Common myeloid progenitor, CD34-positive (primary cell): ENCODE results near the gene ISOC2.

ENCODE experiments used
- CTCF ChIA-PET: fragments of 350-600 bp; sonication (Branson Sonifier 250); formaldehyde crosslinking; loops from one replicate; lab custom pipeline; 2021; ENCODE audit warnings: antibody characterized with exemption; lab: Charles Lee
- POLR2A ChIA-PET: fragments of 350-600 bp; sonication (Branson Sonifier 250); formaldehyde crosslinking; loops from one replicate; lab custom pipeline; 2021; ENCODE audit warnings: antibody characterized with exemption; lab: Charles Lee
- DNase-seq, 3 donors: peaks; one replicate each; pipeline versions ENCODE4 v3.0.0 to v3.0.0-alpha.2; 2013
- H3K27ac ChIP-seq, 2 experiments: 1 replicate in 1 of 2; 2 replicates in 1 of 2; pipeline ENCODE4 v1.7.0; 2013; ENCODE audit warnings: inconsistent platforms in 2 of 2, low read length in 2 of 2, mild to moderate bottlenecking in 2 of 2, low read depth in 1 of 2, moderate library complexity in 1 of 2; ENCODE audit not compliant: severe bottlenecking in 2 of 2, insufficient read depth in 1 of 2, poor library complexity in 1 of 2
- H3K27me3 ChIP-seq, 5 experiments: replicated peaks in 2 of 5; 1 replicate in 3 of 5; 2 replicates in 2 of 5; pipeline versions ENCODE4 v1.6.1 to v1.7.0; 2013; ENCODE audit warnings: low read length in 4 of 5, mild to moderate bottlenecking in 2 of 5, moderate library complexity in 2 of 5, inconsistent platforms in 1 of 5; ENCODE audit not compliant: insufficient read depth in 5 of 5, control insufficient read depth in 4 of 5
- H3K36me3 ChIP-seq, 4 experiments: 1 replicate in 2 of 4; 2 replicates in 2 of 4; pipeline versions ENCODE4 v1.6.1 to v1.7.0; 2013; ENCODE audit warnings: low read length in 3 of 4, control low read depth in 1 of 4, mild to moderate bottlenecking in 1 of 4; ENCODE audit not compliant: control insufficient read depth in 4 of 4, insufficient read depth in 4 of 4
- H3K4me1 ChIP-seq, 4 experiments: 1 replicate in 3 of 4; 2 replicates in 1 of 4; pipeline versions ENCODE4 v1.6.1 to v1.7.1; 2013; ENCODE audit warnings: low read length in 3 of 4, mild to moderate bottlenecking in 3 of 4, control low read depth in 1 of 4, inconsistent platforms in 1 of 4, moderate library complexity in 1 of 4; ENCODE audit not compliant: control insufficient read depth in 4 of 4, insufficient read depth in 4 of 4; ENCODE audit errors: control extremely low read depth in 1 of 4
- H3K4me3 ChIP-seq, 7 experiments: 1 replicate in 4 of 7; 2 replicates in 3 of 7; pipeline versions ENCODE4 v1.5.1 to v1.7.0; 2013; ENCODE audit warnings: mild to moderate bottlenecking in 7 of 7, low read length in 6 of 7, moderate library complexity in 6 of 7, inconsistent platforms in 2 of 7, low read depth in 2 of 7, control low read depth in 1 of 7; ENCODE audit not compliant: insufficient read depth in 4 of 7, control insufficient read depth in 1 of 7; ENCODE audit errors: extremely low read depth in 1 of 7
- H3K9me3 ChIP-seq, 5 experiments: 1 replicate in 4 of 5; 2 replicates in 1 of 5; pipeline versions ENCODE4 v1.6.1 to v1.7.1; 2013; ENCODE audit warnings: low read length in 4 of 5, mild to moderate bottlenecking in 2 of 5, inconsistent platforms in 1 of 5, low read depth in 1 of 5, moderate library complexity in 1 of 5; ENCODE audit not compliant: control insufficient read depth in 4 of 5, insufficient read depth in 2 of 5; ENCODE audit errors: control extremely low read depth in 1 of 5
- WGBS: methylation state at CpG from one replicate; pipeline ENCODE4 v1.1.5; 2013; ENCODE audit not compliant: insufficient coverage; 5-methylcytosine and 5-hydroxymethylcytosine counted together

Gene ISOC2

DNA sequence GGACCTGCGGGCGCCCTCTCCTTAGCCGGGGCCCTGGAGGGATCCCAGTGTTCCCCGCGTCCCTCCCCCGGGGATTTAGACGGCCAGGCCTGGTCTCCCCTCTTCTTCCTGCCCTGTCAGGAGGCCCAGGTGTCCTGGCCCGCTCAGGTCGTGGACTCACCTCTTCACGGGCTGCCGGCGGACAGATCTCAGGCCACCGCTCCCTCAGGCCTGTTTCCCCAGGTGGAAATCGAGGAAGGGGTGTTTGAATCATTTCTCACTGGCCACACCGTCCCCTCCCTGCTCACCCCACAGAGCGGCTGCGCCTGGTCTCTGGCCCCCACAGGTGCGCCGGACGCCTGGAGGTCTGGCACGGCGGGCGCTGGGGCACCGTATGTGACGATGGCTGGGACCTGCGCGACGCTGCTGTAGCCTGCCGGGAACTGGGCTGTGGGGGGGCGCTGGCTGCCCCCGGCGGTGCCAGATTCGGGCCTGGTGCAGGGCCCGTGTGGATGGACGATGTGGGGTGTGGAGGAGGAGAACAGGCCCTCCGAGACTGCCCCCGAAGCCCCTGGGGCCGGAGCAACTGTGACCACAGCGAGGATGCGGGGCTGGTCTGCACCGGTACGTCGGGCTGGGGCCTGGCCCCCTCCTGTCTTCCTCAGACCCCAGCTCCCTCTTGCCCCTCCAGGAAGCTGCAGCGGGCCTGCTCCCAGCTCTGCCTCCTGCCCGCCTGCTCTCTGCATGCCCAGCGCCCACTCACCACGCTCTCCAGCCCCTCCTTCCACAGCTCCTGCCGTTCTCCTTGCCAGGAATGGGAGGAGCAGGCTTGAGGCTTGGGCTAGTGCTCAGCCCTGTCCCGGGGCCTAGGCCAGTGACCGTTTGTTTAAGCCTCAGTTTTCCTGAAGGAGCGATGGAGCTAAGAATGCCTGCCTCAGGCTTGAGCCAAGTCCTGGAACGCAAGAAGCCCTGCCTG, 29.3 kb upstream of the ISOC2 start:
- ChIA-PET POLR2A (interaction anchor here (1.2 kb wide), 1 partner anchor 14 kb away, joined by 6 read pairs; no protein-coding TSS in a partner anchor), CTCF (interaction anchor here (1.1 to 2.7 kb wide), 2 partner anchors 13 to 23 kb away, joined by 5 to 12 read pairs; no protein-coding TSS in a partner anchor)
- no peaks in the 10 kb centered on the region for H3K36me3 ChIP-seq
- H3K4me3 ChIP-seq = no peak overlapping the region
- H3K27ac ChIP-seq = no peak overlapping the region
- H3K4me1 ChIP-seq = peaks cover 0 to 27% (median 21%) of the 10 kb centered on the region in 4 experiments
- WGBS = 87% methylated on average over 39 of the region's 52 CpGs
- no peaks in the 10 kb centered on the region for H3K9me3 ChIP-seq
- no peak for DNase-seq
- H3K27me3 ChIP-seq = peaks cover 0 to 28% (median 2%) of the 10 kb centered on the region in 5 experiments

DNA sequence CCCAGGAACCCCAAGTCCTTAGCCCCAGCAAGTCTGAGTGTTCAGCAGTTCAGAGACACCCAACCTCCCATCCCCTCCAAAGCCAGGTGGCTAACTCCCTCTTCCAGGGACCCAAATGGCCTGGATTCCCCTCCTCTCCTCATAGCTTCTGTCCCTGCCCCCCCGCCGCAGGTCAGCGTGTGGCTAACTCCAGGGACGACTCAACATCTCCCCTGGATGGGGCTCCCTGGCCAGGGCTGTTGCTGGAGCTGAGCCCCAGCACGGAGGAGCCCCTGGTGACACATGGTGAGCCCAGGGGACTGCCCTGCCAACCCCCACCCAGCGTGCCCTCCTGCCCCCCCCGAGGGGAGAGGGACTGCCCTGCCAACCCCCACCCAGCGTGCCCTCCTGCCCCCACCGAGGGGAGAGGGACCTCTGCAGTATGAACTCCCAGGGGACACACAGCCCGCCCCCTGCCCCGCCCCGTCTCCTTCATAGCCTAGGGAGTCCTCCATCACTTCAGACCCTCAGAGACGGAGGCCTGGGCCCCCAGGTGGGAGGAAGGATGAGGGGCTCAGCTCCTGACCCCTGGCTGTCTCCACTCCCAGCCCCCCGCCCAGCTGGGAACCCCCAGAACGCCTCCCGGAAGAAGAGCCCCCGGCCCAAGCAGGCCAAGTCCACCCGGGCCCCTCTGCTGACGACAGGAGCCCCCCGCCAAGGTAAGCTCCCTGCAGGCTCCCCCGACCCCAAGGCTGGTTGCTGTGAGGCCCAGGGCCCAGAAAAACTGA, 28.5 kb upstream of the ISOC2 start:
- H3K9me3 ChIP-seq = no peaks in the 10 kb centered on the region
- WGBS = 62% methylated on average over 12 of the region's 21 CpGs
- ChIA-PET POLR2A (no interaction called here), CTCF (interaction anchor here (1.3 to 1.4 kb wide), 2 partner anchors 11 to 22 kb away, joined by 4 to 7 read pairs; no protein-coding TSS in a partner anchor)
- no peak overlapping the region for H3K27ac ChIP-seq
- H3K27me3 ChIP-seq = peaks cover 0 to 28% (median 2%) of the 10 kb centered on the region in 5 experiments
- H3K36me3 ChIP-seq = no peaks in the 10 kb centered on the region
- H3K4me3 ChIP-seq = no peak overlapping the region
- peaks cover 0 to 31% (median 27%) of the 10 kb centered on the region in 4 experiments for H3K4me1 ChIP-seq
- DNase-seq = no peak

DNA sequence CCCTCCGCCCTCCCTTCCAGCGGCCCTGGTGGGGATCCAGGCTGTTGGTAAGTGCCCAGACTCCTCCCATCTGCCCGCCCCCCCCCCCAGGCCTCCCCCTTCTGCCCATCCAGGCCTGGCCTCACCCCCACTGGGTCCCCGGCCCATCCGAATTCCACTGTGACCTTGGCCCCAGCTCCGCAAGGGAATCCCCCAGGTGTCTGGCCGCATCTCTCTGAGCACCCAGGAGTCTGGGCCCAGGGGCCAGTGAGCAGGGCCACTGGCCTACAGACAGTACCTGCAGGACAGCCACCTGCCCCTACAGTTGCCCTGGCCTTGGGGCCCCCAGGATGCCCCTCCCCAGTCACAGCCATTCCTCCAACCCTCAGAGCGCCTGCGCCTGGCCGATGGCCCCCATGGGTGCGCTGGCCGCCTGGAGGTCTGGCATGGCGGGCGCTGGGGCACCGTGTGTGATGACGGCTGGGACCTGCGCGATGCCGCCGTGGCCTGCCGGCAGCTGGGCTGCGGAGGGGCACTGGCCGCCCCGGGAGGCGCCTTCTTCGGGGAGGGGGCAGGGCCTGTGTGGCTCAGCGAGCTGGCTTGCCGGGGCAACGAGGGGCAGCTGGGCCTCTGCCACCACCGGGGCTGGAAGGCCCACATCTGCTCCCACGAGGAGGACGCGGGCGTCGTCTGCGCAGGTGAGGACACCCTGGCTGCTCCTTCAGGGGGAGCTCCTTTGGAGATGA, 27.7 kb upstream of the ISOC2 start:
- ChIA-PET POLR2A (no interaction called here), CTCF (interaction anchor here (1.3 to 1.4 kb wide), 2 partner anchors 11 to 22 kb away, joined by 4 to 7 read pairs; no protein-coding TSS in a partner anchor)
- Histone ChIP-seq H3K36me3 (peaks cover 0 to 1% (median 0%) of the 10 kb centered on the region in 4 experiments), H3K9me3 (no peaks in the 10 kb centered on the region), H3K27me3 (peaks cover 0 to 22% (median 2%) of the 10 kb centered on the region in 5 experiments), H3K27ac (no peak overlapping the region), H3K4me1 (peaks cover 0 to 38% (median 29%) of the 10 kb centered on the region in 4 experiments), H3K4me3 (no peak overlapping the region)
- DNase-seq = no peak
- WGBS = 74% methylated on average over 27 of the region's 36 CpGs

DNA sequence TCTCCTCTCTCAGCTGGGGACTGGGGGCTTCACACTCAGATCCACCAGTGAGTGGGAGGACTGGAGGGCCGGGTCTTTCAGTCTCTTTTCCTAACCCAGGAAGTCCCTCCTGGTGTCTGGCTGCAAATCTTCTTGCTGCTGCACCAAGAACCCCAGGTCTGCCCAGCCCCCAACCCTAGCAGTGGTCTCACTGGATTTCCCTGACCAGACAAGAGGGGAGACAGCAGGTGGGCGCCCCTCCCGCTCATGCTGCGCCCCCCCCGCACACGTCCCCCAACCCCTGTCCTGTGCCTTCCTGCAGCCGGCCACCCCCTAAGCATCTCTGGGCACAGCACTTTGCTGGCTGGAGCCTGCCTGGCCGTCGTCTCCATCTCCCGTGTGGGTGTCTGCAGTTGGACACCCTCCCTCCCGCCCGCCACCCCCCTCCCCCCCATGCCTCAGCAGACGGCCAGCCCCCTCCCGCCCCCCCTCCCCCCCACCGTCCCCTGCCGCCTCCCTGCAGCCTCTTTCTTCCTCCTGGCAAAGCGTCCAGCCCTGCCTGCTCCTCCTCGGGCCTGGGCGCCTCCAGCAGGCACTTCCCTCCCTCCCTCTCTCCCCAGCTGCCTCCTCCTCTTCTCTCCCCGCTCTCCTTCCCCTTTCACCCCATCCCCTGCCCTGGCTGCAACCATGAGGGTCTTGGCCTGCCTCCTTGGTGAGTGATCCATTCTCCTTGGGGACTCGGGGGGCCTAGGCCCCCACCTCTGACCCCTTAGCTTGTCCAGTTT, 26.7 kb upstream of the ISOC2 start, which contains the start of gene SSC5D:
Gene SSC5D (plus strand): TSS at position 513 of the 764 bp plus-strand sequence. CDS start 154 bp downstream, at position 667.
- Histone ChIP-seq H3K27ac (no peak within 1 kb of the TSS), H3K27me3 (peaks cover 0 to 15% (median 2%) of the 10 kb centered on the region in 5 experiments), H3K4me1 (peaks cover 0 to 39% (median 30%) of the 10 kb centered on the region in 4 experiments), H3K4me3 (no peak within 1 kb of the TSS), H3K9me3 (no peaks in the 10 kb centered on the region), H3K36me3 (peaks cover 0 to 11% (median 0%) of the 10 kb centered on the region in 4 experiments)
- WGBS = 37% methylated on average over 9 of the region's 21 CpGs
- ChIA-PET POLR2A (no interaction called here), CTCF (interaction anchor here (1.4 to 1.5 kb wide), 2 partner anchors 10 to 21 kb away, joined by 3 to 4 read pairs; no protein-coding TSS in a partner anchor)
- DNase-seq = no peak

DNA sequence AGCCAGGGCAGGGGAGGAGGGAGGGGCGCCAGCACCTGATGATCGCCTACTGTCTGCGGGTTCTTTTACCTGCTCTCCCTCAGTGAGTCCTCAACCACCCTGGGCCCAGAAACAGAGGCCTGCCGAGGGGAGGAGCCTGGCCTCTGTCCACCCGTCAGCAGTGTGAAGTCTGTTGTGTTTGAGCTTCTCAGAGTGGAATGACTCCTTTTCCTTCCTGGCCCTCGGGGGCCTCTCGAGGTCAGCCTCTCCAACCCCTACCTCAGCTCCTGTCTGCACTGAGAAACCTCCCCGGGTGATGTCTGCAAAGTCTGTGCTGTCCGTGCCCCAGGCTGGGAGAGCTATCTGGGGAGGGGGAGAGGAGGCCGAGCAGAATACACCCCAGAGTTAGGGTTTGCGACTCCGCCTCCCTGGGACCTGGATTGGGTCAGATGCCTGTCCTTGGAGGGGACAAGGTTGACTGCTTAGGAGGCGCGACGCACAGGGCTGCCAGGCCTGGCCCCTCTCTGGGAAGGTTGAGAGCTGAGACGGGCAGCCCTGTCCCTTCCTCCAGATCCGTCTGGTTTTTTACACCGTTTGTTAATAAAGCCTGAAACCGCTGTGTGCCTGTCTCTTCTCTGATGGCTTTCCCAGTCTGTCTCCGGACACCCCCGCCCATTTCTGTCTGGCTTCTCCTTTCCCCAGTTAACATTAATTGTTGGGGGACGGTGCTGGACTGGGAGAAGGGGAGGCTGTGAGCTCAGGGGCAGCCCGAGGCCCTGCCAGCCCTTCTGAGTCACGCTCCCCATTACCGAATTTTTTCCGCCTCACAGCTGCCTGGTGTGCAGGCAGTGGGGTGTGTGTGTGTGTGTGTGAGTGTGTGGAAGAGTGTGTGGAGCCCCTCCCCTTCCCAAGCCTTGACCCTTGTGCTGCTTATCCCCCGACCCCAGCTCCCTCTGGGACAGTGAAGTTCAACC, 25.8 kb upstream of the ISOC2 start:
- Histone ChIP-seq H3K36me3 (peaks cover 0 to 17% (median 4%) of the 10 kb centered on the region in 4 experiments), H3K4me3 (no peak overlapping the region), H3K27ac (no peak overlapping the region), H3K27me3 (peaks cover 0 to 11% (median 2%) of the 10 kb centered on the region in 5 experiments), H3K9me3 (no peaks in the 10 kb centered on the region), H3K4me1 (peaks cover 0 to 39% (median 30%) of the 10 kb centered on the region in 4 experiments)
- ChIA-PET CTCF (interaction anchor here (1.2 to 1.8 kb wide), 5 partner anchors 9 to 20 kb away, joined by 3 to 6 read pairs (median 3); partner anchors contain the start of gene ZNF628), POLR2A (interaction anchor here (0.9 to 1.1 kb wide), 3 partner anchors 10 to 80 kb away, joined by 3 to 4 read pairs (median 4); partner anchors contain the start of genes UBE2S and ZNF628)
- WGBS = 79% methylated on average over 15 of the region's 27 CpGs
- no peak for DNase-seq
